IMR-90 (cell line): ENCODE measurements around the gene EEF1B2.
"Not testable (repeated sequence)": the region's sequence is repeated elsewhere in the genome, so short reads cannot be mapped to it uniquely, and the experiment has no call there.

Experiments used
- BHLHE40 ChIP-seq: fragments of 150-350 bp; IDR thresholded peaks from 2 replicates; pipeline ENCODE4 v1.6.1; 2016; ENCODE audit warnings: mild to moderate bottlenecking, low read depth, low read length
- CEBPB ChIP-seq: IDR thresholded peaks from 2 replicates; pipeline ENCODE4 v1.6.1; 2012; ENCODE audit warnings: low read depth, low read length, improper control_type of control experiment
- FOS ChIP-seq: fragments of 150-350 bp; IDR thresholded peaks from 2 replicates; pipeline ENCODE4 v1.6.1; 2016; ENCODE audit warnings: low read depth, low read length
- MXI1 ChIP-seq: IDR thresholded peaks from 2 replicates; pipeline ENCODE4 v1.6.1; 2012; ENCODE audit warnings: low read depth, mild to moderate bottlenecking, low read length, moderate library complexity, borderline replicate concordance
- POLR2A ChIP-seq: IDR thresholded peaks from 2 replicates; pipeline ENCODE4 v1.6.1; 2012; ENCODE audit warnings: mild to moderate bottlenecking, low read depth, low read length
- RAD21 ChIP-seq: IDR thresholded peaks from 2 replicates; pipeline ENCODE4 v1.6.1; 2012; ENCODE audit warnings: low read length, improper control_type of control experiment
- RCOR1 ChIP-seq: IDR thresholded peaks from 2 replicates; pipeline ENCODE4 v1.6.1; 2012; ENCODE audit warnings: mild to moderate bottlenecking, low read length, improper control_type of control experiment; ENCODE audit not compliant: insufficient replicate concordance
- RFX5 ChIP-seq: IDR thresholded peaks from 2 replicates; pipeline ENCODE4 v1.8.0; 2012; ENCODE audit warnings: low read depth, mild to moderate bottlenecking, low read length, moderate library complexity
- SMC3 ChIP-seq: fragments of 150-350 bp; IDR thresholded peaks from 2 replicates; pipeline ENCODE4 v1.6.1; 2016; ENCODE audit warnings: low read depth, mild to moderate bottlenecking, antibody characterized with exemption, low read length, moderate library complexity
- TF ChIP-seq, protein P1 (sequence below): conservative IDR thresholded peaks from 2 replicates; pipeline ENCODE4 v1.5.1; 2012; ENCODE audit warnings: mild to moderate bottlenecking, low read depth, low read length, improper control_type of control experiment
- TF ChIP-seq, protein P2 (sequence below): fragments of 150-350 bp; IDR thresholded peaks from 2 replicates; pipeline ENCODE4 v1.6.1; 2017; ENCODE audit warnings: mild to moderate bottlenecking, antibody characterized with exemption, low read length, low read depth

DNA sequence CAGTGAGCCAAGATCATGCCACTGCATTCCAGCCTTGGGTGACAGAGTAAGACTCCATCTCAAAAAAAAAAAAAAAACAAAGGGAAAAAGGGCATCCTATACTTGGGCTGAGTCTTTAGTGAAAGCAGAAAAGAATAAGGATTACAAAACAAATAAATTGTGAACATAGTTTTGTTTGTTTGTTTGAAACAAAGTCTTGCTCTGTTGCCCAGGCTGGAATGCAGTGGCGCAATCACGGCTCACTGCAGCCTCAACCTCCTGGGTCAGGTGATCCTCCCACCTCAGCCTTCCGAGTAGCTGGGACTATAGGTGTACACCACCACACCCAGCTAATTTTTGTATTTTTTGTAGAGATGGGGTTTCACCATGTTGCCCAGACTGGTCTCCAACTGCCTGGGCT lies 37.1 kb upstream of the EEF1B2 start:
- TF ChIP-seq, protein P1, sequence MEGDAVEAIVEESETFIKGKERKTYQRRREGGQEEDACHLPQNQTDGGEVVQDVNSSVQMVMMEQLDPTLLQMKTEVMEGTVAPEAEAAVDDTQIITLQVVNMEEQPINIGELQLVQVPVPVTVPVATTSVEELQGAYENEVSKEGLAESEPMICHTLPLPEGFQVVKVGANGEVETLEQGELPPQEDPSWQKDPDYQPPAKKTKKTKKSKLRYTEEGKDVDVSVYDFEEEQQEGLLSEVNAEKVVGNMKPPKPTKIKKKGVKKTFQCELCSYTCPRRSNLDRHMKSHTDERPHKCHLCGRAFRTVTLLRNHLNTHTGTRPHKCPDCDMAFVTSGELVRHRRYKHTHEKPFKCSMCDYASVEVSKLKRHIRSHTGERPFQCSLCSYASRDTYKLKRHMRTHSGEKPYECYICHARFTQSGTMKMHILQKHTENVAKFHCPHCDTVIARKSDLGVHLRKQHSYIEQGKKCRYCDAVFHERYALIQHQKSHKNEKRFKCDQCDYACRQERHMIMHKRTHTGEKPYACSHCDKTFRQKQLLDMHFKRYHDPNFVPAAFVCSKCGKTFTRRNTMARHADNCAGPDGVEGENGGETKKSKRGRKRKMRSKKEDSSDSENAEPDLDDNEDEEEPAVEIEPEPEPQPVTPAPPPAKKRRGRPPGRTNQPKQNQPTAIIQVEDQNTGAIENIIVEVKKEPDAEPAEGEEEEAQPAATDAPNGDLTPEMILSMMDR = not testable (repeated sequence)
- TF ChIP-seq SMC3, FOS, RAD21, POLR2A, RFX5, CEBPB, MXI1, BHLHE40, RCOR1: not testable (repeated sequence)
- TF ChIP-seq, protein P2, sequence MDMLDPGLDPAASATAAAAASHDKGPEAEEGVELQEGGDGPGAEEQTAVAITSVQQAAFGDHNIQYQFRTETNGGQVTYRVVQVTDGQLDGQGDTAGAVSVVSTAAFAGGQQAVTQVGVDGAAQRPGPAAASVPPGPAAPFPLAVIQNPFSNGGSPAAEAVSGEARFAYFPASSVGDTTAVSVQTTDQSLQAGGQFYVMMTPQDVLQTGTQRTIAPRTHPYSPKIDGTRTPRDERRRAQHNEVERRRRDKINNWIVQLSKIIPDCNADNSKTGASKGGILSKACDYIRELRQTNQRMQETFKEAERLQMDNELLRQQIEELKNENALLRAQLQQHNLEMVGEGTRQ = not testable (repeated sequence)
